IMR-90 (cell line): ENCODE data around the gene BLMH. TPM values are rescaled to one million over a fixed set of nuclear protein-coding genes. Genes with fewer than 3 reads are reported as not detected.

ENCODE experiments used
- ATAC-seq: fragments of 200-7000 bp; cut with Tn5 transposase; 2 replicates; pipeline ENCODE4 v1.9.1; 2020; ENCODE audit warnings: low read depth, mild to moderate bottlenecking, moderate library complexity
- BruUV-seq: library from RNA; stranded (reverse); fragments of 400-500 nt; replicated peaks from 2 replicates; lab custom pipeline; 2021; lab: Mats Ljungman, UMichigan
- CTCF ChIA-PET: fragments of 300-600 bp; formaldehyde crosslinking; extraction: SDS; loops from one replicate; lab custom pipeline; 2021; ENCODE audit warnings: antibody characterized with exemption; lab: Yijun Ruan, JAX
- POLR2A ChIA-PET: fragments of 300-600 bp; sonication (Branson Sonifier 250); formaldehyde crosslinking; loops from one replicate; lab custom pipeline; 2022; ENCODE audit warnings: antibody characterized with exemption; ENCODE audit not compliant: unreplicated experiment; lab: Charles Lee
- DNase-seq: peaks from one replicate; pipeline ENCODE4 v3.0.0; 2013
- H2AFZ ChIP-seq: replicated peaks from 2 replicates; pipeline ENCODE3; 2013; ENCODE audit warnings: low read length, mild to moderate bottlenecking; ENCODE audit not compliant: poor library complexity
- H2AK5ac ChIP-seq: 2 replicates; pipeline ENCODE4 v1.6.1; 2013; ENCODE audit warnings: low read depth, low read length, inconsistent platforms
- H2AK9ac ChIP-seq: replicated peaks from 2 replicates; pipeline ENCODE3; 2013; ENCODE audit warnings: mild to moderate bottlenecking, low read depth, low read length, moderate library complexity; ENCODE audit not compliant: poor library complexity
- H2BK120ac ChIP-seq: 2 replicates; pipeline ENCODE4 v1.6.1; 2013; ENCODE audit warnings: low read depth, low read length, inconsistent platforms
- H2BK15ac ChIP-seq: 3 replicates; pipeline ENCODE4 v1.6.1; 2013; ENCODE audit warnings: low read depth, low read length, inconsistent platforms
- H2BK20ac ChIP-seq: 2 replicates; pipeline ENCODE4 v1.6.1; 2013; ENCODE audit warnings: low read depth, mild to moderate bottlenecking, inconsistent platforms, low read length, moderate library complexity
- H2BK5ac ChIP-seq: 2 replicates; pipeline ENCODE4 v1.6.1; 2013; ENCODE audit warnings: mild to moderate bottlenecking, low read depth, low read length, inconsistent platforms; ENCODE audit not compliant: poor library complexity, severe bottlenecking
- H3K14ac ChIP-seq: replicated peaks from 2 replicates; pipeline ENCODE4 v1.6.1; 2013; ENCODE audit warnings: low read depth, low read length, inconsistent platforms
- H3K18ac ChIP-seq: 2 replicates; pipeline ENCODE4 v1.6.1; 2013; ENCODE audit warnings: low read depth, low read length, control low read depth
- H3K23ac ChIP-seq: 2 replicates; pipeline ENCODE4 v1.6.1; 2013; ENCODE audit warnings: low read depth, low read length, inconsistent platforms
- H3K27ac ChIP-seq: 2 replicates; pipeline ENCODE4 v1.5.1; 2013; ENCODE audit warnings: mild to moderate bottlenecking, control low read depth, low read length; ENCODE audit not compliant: insufficient read depth
- H3K27me3 ChIP-seq: 2 replicates; pipeline ENCODE4 v1.6.1; 2013; ENCODE audit warnings: low read length; ENCODE audit not compliant: control insufficient read depth, insufficient read depth
- H3K36me3 ChIP-seq: 2 replicates; pipeline ENCODE4 v1.6.1; 2013; ENCODE audit warnings: low read length, mixed read lengths; ENCODE audit not compliant: control insufficient read depth, insufficient read depth
- H3K4ac ChIP-seq: 2 replicates; pipeline ENCODE4 v1.6.1; 2013; ENCODE audit warnings: low read depth, low read length, inconsistent platforms
- H3K4me1 ChIP-seq: 2 replicates; pipeline ENCODE4 v1.6.1; 2013; ENCODE audit warnings: low read length, mixed read lengths; ENCODE audit not compliant: control insufficient read depth, insufficient read depth
- H3K4me2 ChIP-seq: 2 replicates; pipeline ENCODE4 v1.6.1; 2013; ENCODE audit warnings: low read depth, mild to moderate bottlenecking, control low read depth, low read length, moderate library complexity
- H3K4me3 ChIP-seq: 2 replicates; pipeline ENCODE4 v1.5.1; 2013; ENCODE audit warnings: low read depth, mild to moderate bottlenecking, control low read depth, low read length, moderate library complexity; ENCODE audit not compliant: insufficient read depth
- H3K56ac ChIP-seq: 2 replicates; pipeline ENCODE4 v1.6.1; 2013; ENCODE audit warnings: low read length, inconsistent platforms; ENCODE audit not compliant: insufficient read depth; ENCODE audit errors: extremely low read depth
- H3K79me1 ChIP-seq, 2 experiments: 2 replicates each; pipeline ENCODE4 v1.6.1; 2013; ENCODE audit warnings: low read length in 2 of 2, inconsistent platforms in 1 of 2, low read depth in 1 of 2
- H3K9ac ChIP-seq: 2 replicates; pipeline ENCODE4 v1.6.1; 2013; ENCODE audit warnings: low read depth, low read length, control low read depth
- H3K9me1 ChIP-seq: 2 replicates; pipeline ENCODE4 v1.6.1; 2013; ENCODE audit warnings: low read length, inconsistent platforms; ENCODE audit not compliant: insufficient read depth
- H3K9me3 ChIP-seq: 2 replicates; pipeline ENCODE4 v1.6.1; 2013; ENCODE audit warnings: low read length; ENCODE audit not compliant: control insufficient read depth, insufficient read depth
- H4K20me1 ChIP-seq: 2 replicates; pipeline ENCODE4 v1.6.1; 2013; ENCODE audit warnings: low read length, inconsistent platforms; ENCODE audit not compliant: insufficient read depth
- H4K5ac ChIP-seq: 2 replicates; pipeline ENCODE4 v1.6.1; 2013; ENCODE audit warnings: mild to moderate bottlenecking, low read depth, low read length, control low read depth
- H4K8ac ChIP-seq, 2 experiments: 2 replicates each; pipeline ENCODE4 v1.6.1; 2013; ENCODE audit warnings: low read depth in 2 of 2, low read length in 2 of 2, control low read depth in 1 of 2, inconsistent platforms in 1 of 2
- H4K91ac ChIP-seq: 2 replicates; pipeline ENCODE4 v1.6.1; 2013; ENCODE audit warnings: low read depth, low read length, inconsistent platforms; ENCODE audit not compliant: insufficient read depth
- CEBPB ChIP-seq: IDR thresholded peaks from 2 replicates; pipeline ENCODE4 v1.6.1; 2012; ENCODE audit warnings: low read depth, low read length, improper control_type of control experiment
- CHD1 ChIP-seq: IDR thresholded peaks from 2 replicates; pipeline ENCODE4 v1.6.1; 2012; ENCODE audit warnings: low read depth, low read length, improper control_type of control experiment
- FOS ChIP-seq: fragments of 150-350 bp; IDR thresholded peaks from 2 replicates; pipeline ENCODE4 v1.6.1; 2016; ENCODE audit warnings: low read depth, low read length
- MAFK ChIP-seq: IDR thresholded peaks from 2 replicates; pipeline ENCODE4 v1.6.1; 2012; ENCODE audit warnings: low read depth, low read length, improper control_type of control experiment
- MAZ ChIP-seq: IDR thresholded peaks from 2 replicates; pipeline ENCODE4 v1.6.1; 2012; ENCODE audit warnings: low read depth, mild to moderate bottlenecking, low read length, improper control_type of control experiment, moderate library complexity, borderline replicate concordance
- RFX5 ChIP-seq: IDR thresholded peaks from 2 replicates; pipeline ENCODE4 v1.8.0; 2012; ENCODE audit warnings: low read depth, mild to moderate bottlenecking, low read length, moderate library complexity
- WGBS, 2 experiments: methylation state at CpG; one replicate each; pipeline versions ENCODE4 v1.1.5 to v1.1.7; 2013; ENCODE audit warnings: missing lambda C conversion rate in 2 of 2; ENCODE audit not compliant: insufficient read length in 1 of 2; ENCODE audit errors: extremely low coverage in 2 of 2; 5-methylcytosine and 5-hydroxymethylcytosine counted together
- dilution Hi-C: fragments of 300-500 bp; cut with HindIII; formaldehyde crosslinking; loops from one replicate; pipeline ENCODE4 v1.14.3; 2018; ENCODE audit warnings: low sequenced_read_pairs; ENCODE audit not compliant: unreplicated experiment
- in situ Hi-C: fragments of 300-500 bp; cut with MboI; formaldehyde crosslinking; loops from 3 replicates; pipeline ENCODE4 v1.14.3; 2019; ENCODE audit warnings: low sequenced_read_pairs, inconsistent platforms, mixed read lengths
- intact Hi-C: fragments of 100-400 bp; cut with micrococcal nuclease; formaldehyde crosslinking; loops from 2 replicates; pipeline ENCODE4 v1.10.0; 2022
- polyA plus RNA-seq, 3 experiments: library from polyadenylated mRNA; depleted of rRNA; stranded (reverse); fragments of >200 nt; gene quantifications; 2 replicates each; pipeline ENCODE4 v1.2.3, GENCODE V29; 2012; ENCODE audit warnings: low replicate concordance in 1 of 3
- total RNA-seq: library from RNA; depleted of rRNA; stranded (reverse); fragments of >200 nt; gene quantifications from 2 replicates; pipeline ENCODE4 v1.2.3, GENCODE V29; 2012
- TF ChIP-seq, protein P1 (sequence below): fragments of 150-350 bp; IDR thresholded peaks from 2 replicates; pipeline ENCODE4 v1.6.1; 2017; ENCODE audit warnings: mild to moderate bottlenecking, antibody characterized with exemption, low read length, low read depth

BLMH gene
- total and polyA plus RNA-seq, 2 of the 4 experiments (the other 2 are of a cell fraction): 17.3 to 20.8 TPM

DNA sequence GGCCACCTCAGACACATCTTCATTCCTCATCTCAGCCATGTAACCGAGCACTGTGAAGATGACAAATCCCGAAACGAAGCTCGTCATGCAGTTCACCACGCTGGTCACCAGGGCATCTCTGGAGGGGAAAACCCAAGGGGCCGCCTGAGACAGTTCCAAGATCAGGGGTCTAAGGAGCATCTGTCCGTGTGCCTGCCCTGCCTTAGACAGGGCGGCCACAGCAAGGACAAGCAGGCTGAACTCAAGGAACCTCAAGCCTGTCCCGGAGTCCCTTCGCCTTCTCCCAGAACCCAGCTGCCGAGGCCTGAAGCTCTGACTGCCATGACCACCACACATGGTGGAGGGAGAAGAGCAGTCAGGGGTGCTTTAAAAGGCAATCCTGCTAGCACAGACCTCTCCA lies 79.0 kb downstream of the BLMH start:
- no peak for TF ChIP-seq FOS
- TF ChIP-seq CHD1: no peak
- TF ChIP-seq MAZ: no peak
- TF ChIP-seq RFX5: no peak
- TF ChIP-seq, protein P1, sequence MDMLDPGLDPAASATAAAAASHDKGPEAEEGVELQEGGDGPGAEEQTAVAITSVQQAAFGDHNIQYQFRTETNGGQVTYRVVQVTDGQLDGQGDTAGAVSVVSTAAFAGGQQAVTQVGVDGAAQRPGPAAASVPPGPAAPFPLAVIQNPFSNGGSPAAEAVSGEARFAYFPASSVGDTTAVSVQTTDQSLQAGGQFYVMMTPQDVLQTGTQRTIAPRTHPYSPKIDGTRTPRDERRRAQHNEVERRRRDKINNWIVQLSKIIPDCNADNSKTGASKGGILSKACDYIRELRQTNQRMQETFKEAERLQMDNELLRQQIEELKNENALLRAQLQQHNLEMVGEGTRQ: no peak
- TF ChIP-seq CEBPB: no peak
- TF ChIP-seq MAFK: no peak
- Histone ChIP-seq H2AFZ (no peak overlapping the region), H3K56ac (no peak overlapping the region), H2AK9ac (no peak overlapping the region), H3K36me3 (no peaks in the 10 kb centered on the region), H3K4ac (no peak overlapping the region), H4K8ac (no peak overlapping the region), H3K27me3 (peaks cover 36% of the 10 kb centered on the region), H3K9me1 (no peaks in the 10 kb centered on the region), H4K91ac (no peak overlapping the region), H2AK5ac (no peak overlapping the region), H3K79me1 (no peaks in the 10 kb centered on the region), H3K14ac (no peak overlapping the region), H2BK20ac (no peak overlapping the region), H3K4me2 (no peak overlapping the region), H3K18ac (no peak overlapping the region), H2BK15ac (no peak overlapping the region), H4K5ac (no peak overlapping the region), H2BK120ac (no peak overlapping the region), H3K9me3 (no peaks in the 10 kb centered on the region), H3K4me1 (no peaks in the 10 kb centered on the region), H3K4me3 (no peak overlapping the region), H3K23ac (no peak overlapping the region), H2BK5ac (no peak overlapping the region), H3K9ac (no peak overlapping the region), H4K20me1 (no peaks in the 10 kb centered on the region), H3K27ac (no peak overlapping the region)
- no TSS peak for BruUV-seq
- dilution Hi-C loops (no loop called here), intact Hi-C loops (no loop called here), in situ Hi-C loops (no loop called here)
- WGBS, 2 experiments: 81% methylated on average over 5 of the region's 11 CpGs; no CpG with 5 or more reads in 1 of the 2 experiments
- ATAC-seq (no peak), DNase-seq (no peak)
- CTCF ChIA-PET: no interaction called here
- POLR2A ChIA-PET: no interaction called here
